OCI-LY3 (cell line): ENCODE measurements around the gene FAM219B.

ENCODE experiments used
- EZH2phosphoT487 ChIP-seq: fragments of 200-600 bp; shearing (Covaris generic); IDR thresholded peaks from 2 replicates; pipeline ENCODE4 v1.6.1; 2018; ENCODE audit warnings: antibody characterized with exemption, mixed run types, low read depth
- TF ChIP-seq, protein P1 (sequence below): fragments of 200-600, 300-600 bp; sonication (generic); IDR thresholded peaks from 2 replicates; pipeline ENCODE4 v1.5.1; 2014; ENCODE audit warnings: antibody characterized with exemption, low read length, low read depth

GRCh38 chr15:74902295-74903075 is 4.2 kb downstream of the FAM219B start:
- no peak for TF ChIP-seq EZH2phosphoT487
- TF ChIP-seq, protein P1, sequence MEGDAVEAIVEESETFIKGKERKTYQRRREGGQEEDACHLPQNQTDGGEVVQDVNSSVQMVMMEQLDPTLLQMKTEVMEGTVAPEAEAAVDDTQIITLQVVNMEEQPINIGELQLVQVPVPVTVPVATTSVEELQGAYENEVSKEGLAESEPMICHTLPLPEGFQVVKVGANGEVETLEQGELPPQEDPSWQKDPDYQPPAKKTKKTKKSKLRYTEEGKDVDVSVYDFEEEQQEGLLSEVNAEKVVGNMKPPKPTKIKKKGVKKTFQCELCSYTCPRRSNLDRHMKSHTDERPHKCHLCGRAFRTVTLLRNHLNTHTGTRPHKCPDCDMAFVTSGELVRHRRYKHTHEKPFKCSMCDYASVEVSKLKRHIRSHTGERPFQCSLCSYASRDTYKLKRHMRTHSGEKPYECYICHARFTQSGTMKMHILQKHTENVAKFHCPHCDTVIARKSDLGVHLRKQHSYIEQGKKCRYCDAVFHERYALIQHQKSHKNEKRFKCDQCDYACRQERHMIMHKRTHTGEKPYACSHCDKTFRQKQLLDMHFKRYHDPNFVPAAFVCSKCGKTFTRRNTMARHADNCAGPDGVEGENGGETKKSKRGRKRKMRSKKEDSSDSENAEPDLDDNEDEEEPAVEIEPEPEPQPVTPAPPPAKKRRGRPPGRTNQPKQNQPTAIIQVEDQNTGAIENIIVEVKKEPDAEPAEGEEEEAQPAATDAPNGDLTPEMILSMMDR, result no peak
